ENCODE results near the gene WDR48.

WDR48 gene

GRCh38 chr3:39064646-39065045 is 12.8 kb downstream of the WDR48 start:
- no peak for DNase-seq

GRCh38 chr3:39065197-39065596 is 13.4 kb downstream of the WDR48 start:
- peak; percentile 30 for DNase-seq

- DNase-seq = no peak
Observed at GRCh38 chr3:39067286-39067685, 15.5 kb downstream of the WDR48 start.

- DNase-seq = no peak
Observed at GRCh38 chr3:39068556-39068955, 16.7 kb downstream of the WDR48 start.

- DNase-seq = no peak
Observed at GRCh38 chr3:39075910-39076309, 24.1 kb downstream of the WDR48 start.

GRCh38 chr3:39079530-39079929 is 27.7 kb downstream of the WDR48 start:
- DNase-seq = no peak

- DNase-seq = no peak
Observed at GRCh38 chr3:39080026-39080425, 28.2 kb downstream of the WDR48 start.

- no peak for DNase-seq
Observed at GRCh38 chr3:39082666-39083313, 31.0 kb downstream of the WDR48 start.

- no peak for DNase-seq
Observed at GRCh38 chr3:39086144-39086543, 34.3 kb downstream of the WDR48 start.

- no peak for DNase-seq
Observed at GRCh38 chr3:39088456-39088855, 36.6 kb downstream of the WDR48 start.

GRCh38 chr3:39088889-39089288 is 37.1 kb downstream of the WDR48 start:
- no peak for DNase-seq

- DNase-seq = no peak
Observed at GRCh38 chr3:39090922-39091321, 39.1 kb downstream of the WDR48 start.

- DNase-seq = no peak
Observed at GRCh38 chr3:39094851-39095677, 43.2 kb downstream of the WDR48 start.

GRCh38 chr3:39095778-39096177 is 44.0 kb downstream of the WDR48 start:
- no peak for DNase-seq

GRCh38 chr3:39096775-39097174 is 45.0 kb downstream of the WDR48 start:
- DNase-seq = no peak

- DNase-seq = no peak
Observed at GRCh38 chr3:39097716-39098472, 46.1 kb downstream of the WDR48 start.

- DNase-seq = no peak
Observed at GRCh38 chr3:39098473-39099000, 46.7 kb downstream of the WDR48 start.

- DNase-seq = no peak
Observed at GRCh38 chr3:39099242-39099641, 47.4 kb downstream of the WDR48 start.

- DNase-seq = no peak
Observed at GRCh38 chr3:39099738-39100499, 48.1 kb downstream of the WDR48 start.

- no peak for DNase-seq
Observed at GRCh38 chr3:39100500-39100886, 48.7 kb downstream of the WDR48 start.

- peak; percentile 63 for DNase-seq
Observed at GRCh38 chr3:39101022-39101689, 49.3 kb downstream of the WDR48 start.

Measured in CD4-positive, alpha-beta T cell treated with Interleukin-10 for 1 hour (primary cell).